NCI-H146 (cell line): Measurements from ENCODE around the gene MASTL.

Experiments
- DNase-seq: peaks from one replicate; lab custom pipeline; 2025; lab: John Stamatoyannopoulos, UW

Gene MASTL

DNA sequence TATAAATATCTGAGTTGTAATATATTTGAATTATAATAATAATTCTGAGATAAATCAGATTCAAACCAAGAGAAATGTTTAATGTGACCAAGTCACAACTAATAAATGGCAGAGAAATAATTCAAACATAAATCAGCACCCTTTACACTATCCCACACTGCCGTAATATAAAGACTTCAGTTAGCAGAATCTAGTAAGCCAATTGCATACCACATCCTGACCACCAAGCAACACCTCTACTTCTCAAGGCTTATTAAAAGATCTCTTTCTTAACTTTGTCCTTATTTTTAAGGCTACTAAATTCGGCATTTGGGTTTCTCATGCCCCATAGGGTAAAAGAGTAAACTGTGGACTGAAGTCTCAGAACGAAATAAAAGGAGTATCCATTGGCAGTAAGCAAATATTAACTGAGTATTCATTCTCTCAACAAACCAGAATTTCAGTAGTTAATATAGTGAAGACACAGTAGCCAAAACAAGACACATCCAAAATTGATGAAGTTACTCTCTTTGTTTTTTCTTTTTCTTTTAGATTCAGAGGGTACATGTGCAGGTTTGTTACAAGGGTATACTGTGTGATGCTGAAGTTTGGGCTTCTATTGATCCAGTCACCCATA is 70.6 kb downstream of the MASTL start:
- no peak for DNase-seq

DNA sequence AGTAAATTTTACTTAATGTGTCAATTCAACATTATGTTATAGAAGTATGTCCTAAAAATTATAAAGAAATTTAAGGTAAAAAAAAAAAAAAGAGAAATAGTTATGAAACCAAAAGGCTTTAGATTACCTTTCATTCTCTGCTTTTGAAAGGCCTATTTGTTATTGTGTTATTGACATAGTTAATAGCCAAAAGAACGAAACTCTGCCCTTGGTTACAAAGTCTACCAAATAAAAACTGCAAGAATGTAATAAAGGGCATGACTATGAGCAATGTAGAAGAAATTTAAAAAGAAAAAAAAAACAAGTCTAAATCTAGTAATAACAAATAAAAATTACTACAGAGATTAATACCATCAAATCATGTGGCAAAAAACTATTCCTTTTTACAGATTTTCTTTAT is 74.9 kb downstream of the MASTL start:
- no peak for DNase-seq

DNA sequence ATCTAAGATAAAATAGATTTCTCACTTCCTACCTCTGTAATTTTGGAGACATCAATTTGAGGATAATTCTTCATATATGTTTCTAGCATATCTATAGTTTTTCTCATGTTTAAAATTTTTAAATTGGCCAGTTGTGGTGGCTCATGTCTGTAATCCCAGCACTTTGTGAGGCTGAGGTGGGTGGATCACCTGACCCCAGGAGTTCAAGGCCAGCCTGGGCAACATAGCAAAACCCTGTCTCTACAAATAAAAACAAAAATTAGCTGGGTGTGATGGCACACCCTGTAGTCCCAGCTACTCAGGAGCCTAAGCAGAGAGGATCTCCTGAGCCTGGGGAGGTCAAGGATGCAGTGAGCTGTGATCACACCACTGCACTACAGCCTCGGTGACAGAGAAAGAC is 80.6 kb downstream of the MASTL start:
- no peak for DNase-seq
